NCI-H1417 treated with DMSO at 0.1 percent for 48 hours (cell line): Measurements from ENCODE around the gene INTS6.

ENCODE experiments used
- DNase-seq: peaks from one replicate; lab custom pipeline; 2025; lab: John Stamatoyannopoulos, UW

Gene INTS6, protein sequence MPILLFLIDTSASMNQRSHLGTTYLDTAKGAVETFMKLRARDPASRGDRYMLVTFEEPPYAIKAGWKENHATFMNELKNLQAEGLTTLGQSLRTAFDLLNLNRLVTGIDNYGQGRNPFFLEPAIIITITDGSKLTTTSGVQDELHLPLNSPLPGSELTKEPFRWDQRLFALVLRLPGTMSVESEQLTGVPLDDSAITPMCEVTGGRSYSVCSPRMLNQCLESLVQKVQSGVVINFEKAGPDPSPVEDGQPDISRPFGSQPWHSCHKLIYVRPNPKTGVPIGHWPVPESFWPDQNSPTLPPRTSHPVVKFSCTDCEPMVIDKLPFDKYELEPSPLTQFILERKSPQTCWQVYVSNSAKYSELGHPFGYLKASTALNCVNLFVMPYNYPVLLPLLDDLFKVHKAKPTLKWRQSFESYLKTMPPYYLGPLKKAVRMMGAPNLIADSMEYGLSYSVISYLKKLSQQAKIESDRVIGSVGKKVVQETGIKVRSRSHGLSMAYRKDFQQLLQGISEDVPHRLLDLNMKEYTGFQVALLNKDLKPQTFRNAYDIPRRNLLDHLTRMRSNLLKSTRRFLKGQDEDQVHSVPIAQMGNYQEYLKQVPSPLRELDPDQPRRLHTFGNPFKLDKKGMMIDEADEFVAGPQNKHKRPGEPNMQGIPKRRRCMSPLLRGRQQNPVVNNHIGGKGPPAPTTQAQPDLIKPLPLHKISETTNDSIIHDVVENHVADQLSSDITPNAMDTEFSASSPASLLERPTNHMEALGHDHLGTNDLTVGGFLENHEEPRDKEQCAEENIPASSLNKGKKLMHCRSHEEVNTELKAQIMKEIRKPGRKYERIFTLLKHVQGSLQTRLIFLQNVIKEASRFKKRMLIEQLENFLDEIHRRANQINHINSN

DNA sequence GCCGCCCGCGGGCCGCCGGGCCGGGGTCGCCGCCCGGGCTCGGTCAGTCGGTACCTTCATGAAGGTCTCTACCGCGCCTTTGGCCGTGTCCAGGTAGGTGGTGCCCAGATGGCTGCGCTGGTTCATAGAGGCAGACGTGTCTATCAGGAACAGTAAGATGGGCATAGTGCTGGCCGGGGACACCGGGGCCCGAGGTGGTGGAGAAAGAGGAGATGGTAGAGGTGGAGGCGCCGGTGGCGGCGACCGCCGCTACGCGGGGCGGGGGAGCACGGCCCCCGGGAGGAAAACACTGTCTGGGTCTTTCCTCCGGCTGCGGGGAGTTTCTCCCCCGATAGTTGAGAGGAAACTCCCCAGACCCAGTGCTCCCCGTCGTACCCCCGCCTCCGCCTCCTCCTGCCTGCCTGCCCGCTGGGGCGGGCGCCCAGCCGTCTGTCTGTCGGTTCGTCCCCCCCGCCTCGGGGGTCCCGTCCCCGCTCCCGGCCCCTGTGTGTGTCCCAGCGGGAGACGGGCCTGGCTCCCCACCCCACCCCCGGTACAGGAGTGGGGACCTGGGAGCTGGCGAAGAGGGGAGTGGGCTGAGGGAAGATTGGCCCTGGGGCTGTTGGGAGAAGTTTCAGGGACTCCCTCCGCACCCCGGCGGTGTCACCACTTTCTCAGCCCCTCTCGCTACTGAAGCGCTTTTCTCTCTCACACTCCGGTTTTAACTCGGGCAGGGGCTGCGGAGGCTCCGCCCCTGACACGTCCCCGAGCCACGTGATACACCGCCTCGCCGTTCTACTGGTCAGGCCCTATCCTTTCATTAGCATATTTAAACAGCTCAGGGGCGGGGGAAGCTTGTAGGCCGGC, at the start of gene INTS6:
TSS of gene INTS6 (minus strand) at position 676 of the 846 bp plus-strand sequence. CDS start at position 165, 511 bp downstream.
- peak; percentile 98 for DNase-seq

DNA sequence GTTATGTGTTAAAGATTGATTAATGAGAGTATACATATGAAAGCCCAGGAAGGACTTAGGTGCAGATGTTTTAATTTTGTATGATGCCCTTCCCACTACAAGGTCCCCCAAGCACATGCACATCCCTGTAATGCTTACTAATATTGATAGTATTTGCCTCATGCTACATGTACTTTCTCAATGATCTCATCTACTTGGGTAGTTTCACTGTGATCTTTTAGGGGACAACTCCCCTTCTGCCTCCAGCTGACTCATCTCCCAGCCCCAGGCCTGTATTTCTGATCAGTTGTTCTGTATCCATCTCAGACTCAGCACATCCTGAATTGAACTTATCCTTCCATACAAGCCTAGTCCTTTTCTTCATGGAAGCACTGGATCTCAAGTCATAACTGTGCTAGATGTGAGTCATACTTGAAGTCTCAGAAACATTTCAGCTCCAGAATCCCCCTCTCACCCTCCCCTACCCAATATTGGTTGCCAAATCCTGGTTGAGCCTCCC, 49.4 kb upstream of the INTS6 start:
- no peak for DNase-seq

DNA sequence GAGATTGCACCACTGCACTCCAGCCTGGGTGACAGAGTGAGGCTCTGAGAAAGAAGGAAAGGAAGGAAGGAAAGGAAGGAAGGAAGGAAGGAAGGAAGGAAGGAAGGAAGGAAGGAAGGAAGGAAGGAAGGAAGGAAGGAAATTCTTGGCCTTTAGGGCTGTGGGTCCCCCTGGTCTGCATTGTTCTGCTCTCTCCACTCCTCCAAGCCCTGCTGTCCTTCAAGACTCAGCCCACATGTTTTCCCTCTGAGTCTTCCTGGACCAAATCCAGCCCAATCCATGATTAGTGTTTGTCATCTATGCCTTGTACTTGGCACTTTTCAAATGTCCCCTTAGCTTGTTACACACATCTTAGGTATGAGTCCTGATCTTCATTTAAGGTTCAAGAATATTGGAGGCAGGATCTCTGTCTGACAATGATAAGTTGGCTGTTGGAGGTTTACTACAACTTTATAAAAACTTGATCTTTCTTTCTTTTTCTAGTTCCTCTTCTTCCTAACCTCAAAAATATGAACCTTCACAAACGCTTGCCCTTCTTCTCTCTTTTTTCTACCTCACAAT, 48.8 kb upstream of the INTS6 start:
- no peak for DNase-seq

DNA sequence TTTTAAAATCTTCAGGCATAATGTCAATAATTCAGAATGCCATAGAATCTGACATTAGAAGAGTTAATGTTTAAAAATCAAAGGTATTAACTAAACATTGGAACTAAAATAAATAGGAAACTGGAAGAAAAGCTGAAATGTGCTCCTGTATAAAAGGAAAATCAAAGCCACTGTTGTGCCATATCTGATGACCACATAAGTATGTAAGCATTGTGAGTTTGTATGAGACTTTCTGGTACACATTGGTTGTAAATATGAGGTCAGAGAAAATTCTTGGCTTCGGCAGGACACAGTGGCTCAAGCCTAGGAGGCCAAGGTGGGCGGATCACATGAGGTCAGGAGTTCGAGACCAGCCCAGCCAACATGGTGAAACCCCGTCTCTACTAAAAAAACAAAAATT, 48.3 kb upstream of the INTS6 start:
- DNase-seq = no peak

DNA sequence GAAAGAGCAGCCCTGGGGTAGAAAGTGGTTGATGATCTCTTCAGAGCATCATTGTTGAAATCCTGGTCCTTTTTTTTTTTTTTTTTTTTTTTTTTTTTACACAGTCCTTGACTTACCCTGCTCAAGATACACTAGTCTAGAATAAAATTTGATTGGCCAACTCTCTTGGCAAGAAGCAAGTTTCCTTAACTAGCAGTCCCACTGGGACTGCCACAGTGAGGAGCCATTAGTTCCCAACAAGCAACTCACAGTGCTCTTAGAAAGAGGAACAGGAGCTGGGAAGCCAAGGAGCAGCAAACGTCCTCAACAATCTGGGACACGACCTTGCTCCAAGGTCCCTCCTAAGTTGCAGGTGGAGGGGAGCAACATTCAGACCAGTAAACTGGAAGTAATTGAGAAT, 47.9 kb upstream of the INTS6 start:
- no peak for DNase-seq

DNA sequence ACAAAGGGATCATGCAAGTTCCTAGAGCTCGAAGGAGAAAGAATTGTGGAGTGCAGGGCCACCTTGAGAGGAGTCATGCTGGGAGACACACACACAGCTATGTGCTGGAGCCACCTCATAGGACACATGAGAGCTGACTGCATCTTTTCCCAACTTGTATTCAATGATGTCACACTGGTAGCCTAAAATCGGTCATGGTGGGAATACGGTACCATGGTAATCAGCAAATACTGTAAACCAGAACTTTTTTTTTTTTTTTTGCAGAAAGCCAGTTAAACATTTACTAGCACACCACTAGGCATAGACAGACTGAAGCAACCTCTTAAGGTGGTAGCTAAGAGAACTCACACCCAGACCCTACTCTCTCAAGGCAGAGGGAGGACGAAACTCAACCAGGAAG, 47.0 kb upstream of the INTS6 start:
- DNase-seq = no peak

DNA sequence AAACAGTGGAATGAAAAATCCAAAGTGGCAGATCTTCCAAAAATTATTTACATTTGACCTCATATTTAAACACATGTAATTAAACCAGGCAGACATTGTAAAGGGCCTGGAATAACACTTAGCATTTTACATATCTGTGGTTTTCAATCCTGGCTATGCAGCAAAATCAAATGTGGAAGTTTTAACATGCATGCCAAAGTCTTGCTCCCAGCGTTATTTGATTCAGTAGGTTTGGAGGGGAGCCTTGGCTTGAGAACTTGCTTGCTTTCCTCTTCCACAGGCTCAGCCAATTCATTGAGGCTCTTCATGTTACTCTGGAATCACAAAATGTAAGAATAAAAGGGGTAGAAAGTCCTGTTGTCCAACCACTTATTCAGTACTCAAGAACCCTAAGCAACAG, 42.5 kb upstream of the INTS6 start:
- no peak for DNase-seq

DNA sequence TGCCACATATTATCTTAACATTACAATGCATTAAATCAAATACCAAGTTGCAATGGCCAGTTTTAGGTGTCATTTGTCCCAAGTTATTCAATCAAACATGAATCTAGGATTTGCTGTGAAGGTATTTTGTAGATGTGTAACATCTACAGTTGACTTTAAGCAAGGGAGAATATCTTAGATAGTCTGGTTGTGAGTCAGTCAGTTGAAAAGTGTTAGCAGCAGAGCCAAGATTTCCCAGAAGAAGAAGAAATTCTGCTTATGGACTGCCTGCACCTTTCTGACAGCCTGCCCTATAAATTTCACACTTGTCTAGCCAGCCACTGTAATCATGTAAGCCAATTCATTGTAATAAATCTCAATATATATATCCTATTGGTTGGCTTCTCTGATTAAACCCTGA, 41.3 kb upstream of the INTS6 start:
- no peak for DNase-seq

DNA sequence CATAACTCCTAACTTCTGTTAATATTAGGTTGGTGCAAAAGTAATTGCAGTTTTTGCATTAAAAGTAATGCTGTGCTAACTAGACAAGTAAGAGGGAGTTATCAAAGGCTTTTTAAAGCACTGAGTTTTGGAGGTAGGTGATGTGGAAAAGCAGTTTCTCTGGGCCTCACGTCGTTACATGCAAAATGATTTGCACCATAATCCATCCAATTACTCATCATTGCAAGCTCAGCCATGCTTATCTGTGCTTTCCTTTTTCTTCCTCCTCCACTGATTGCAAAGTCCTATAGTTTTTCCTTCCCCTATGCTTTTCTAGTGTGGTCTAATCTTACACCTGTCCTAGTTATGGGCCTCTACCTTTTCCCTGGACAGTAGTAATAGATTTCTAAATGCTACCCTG, 35.4 kb upstream of the INTS6 start:
- no peak for DNase-seq

DNA sequence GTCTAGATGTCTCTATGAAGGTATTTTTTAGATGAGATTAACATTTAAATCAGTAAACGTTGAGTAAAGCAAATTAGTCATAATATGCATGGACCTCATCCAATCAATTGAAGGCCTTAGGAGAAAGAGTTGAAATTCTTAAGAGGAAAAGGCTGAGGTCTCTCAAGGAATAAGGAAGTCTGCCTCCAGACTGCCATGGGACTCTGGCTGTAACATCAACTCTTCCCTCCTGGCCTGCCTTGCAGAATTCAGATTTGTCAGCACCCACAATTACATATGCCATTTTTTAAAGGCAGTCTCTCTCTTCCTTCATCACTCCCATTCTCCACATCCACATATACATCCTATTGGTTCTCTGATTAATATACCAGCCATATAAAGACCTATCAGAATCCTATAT, 28.8 kb upstream of the INTS6 start:
- no peak for DNase-seq

DNA sequence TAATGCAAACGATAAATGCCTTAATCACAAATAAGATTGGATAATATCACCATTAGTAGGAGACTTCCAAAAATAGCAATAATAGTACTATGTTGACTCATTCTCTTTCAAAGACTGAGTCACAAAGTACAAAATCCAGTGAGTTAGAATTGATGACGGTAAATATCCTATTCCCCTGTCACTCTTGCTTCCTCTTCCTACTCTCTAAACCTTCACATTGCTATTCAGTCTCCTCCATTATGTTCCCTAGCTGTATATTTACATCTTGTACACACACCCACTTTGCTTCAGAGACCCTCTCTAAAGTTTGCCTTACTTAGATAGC, 26.3 kb upstream of the INTS6 start:
- no peak for DNase-seq

DNA sequence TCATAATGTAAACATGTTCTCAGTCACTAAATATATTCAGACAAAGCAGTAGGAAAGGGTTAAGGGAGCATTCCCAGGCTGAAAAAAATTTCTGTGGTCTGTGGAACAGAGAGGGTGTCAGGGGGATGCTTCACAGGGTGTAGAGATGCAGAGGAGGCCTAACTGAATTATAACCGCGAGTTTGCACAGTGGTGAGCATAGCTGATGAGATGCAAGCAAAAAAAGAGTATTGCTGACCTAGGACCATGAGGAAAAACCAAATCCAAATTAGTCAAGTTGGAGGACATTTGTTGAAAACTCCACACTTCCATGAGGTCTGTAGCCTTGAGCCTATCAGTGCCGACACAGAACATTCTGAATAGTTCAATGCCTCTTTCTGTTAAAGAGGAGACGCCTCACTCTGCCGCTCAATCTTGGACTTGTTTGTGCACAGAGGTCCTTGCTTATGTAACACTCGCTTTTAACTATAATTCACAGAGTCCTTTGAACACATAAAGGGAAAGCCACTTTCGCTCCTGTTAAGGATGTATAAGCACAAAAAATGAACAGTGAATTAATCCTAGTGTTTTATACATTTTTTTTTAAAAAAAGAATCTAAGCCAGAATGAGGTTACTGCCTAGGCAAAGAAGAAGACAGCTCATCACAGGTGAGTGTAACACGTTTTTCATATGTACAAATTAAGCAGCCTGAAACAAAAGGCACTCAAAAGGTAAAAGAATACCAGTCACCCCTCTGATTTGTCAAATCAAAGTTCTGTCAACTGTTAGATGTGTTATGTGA, 25.8 kb upstream of the INTS6 start:
- no peak for DNase-seq

DNA sequence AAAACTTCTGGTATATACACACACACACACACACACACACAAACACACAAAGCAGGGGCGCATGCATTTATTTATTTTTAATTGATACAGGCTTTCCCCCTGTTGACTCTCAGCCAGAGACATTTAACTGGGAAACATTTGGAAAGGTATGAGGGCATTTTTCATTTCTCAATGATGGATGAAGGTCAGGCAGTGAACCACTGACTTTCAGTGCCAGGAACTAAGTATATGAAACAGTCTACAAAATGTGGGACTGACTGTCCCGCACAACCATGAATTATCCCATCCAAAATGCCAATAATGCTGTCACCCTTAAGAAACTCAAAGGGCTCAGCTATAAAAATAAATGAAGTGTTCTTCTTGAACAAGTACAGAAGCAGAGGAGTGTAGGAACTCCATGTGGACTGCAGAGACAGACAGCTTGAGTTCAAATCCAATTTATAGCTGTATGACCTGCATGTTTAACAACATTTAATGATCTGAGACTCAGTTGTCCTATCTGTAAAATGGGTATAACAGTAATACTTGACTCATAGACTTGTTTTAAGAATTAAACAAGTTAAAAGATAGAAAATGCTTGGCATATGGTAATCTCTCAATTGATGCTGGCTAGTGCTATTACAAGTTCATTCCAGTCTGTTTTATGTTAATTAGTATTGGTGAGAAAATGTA, 25.0 kb upstream of the INTS6 start:
- DNase-seq = no peak

DNA sequence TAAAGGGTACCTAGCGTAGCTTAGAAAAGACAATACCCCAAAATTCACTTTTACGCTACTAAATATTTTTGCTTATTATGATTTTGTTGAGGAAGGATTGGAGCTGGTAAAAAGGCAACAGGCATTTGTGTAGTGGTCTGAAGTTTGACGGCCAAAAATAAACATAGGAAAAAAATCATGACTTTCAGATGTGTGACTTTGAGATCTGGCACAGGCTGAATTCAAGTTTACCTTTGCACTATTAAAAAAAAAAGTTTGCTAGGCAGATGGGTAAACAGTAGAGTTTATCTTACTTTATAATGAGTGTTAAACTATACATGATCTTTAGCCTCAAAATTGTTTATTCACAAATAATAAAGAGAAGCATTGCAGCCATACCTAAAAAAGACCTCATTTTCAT, 24.3 kb upstream of the INTS6 start:
- no peak for DNase-seq

DNA sequence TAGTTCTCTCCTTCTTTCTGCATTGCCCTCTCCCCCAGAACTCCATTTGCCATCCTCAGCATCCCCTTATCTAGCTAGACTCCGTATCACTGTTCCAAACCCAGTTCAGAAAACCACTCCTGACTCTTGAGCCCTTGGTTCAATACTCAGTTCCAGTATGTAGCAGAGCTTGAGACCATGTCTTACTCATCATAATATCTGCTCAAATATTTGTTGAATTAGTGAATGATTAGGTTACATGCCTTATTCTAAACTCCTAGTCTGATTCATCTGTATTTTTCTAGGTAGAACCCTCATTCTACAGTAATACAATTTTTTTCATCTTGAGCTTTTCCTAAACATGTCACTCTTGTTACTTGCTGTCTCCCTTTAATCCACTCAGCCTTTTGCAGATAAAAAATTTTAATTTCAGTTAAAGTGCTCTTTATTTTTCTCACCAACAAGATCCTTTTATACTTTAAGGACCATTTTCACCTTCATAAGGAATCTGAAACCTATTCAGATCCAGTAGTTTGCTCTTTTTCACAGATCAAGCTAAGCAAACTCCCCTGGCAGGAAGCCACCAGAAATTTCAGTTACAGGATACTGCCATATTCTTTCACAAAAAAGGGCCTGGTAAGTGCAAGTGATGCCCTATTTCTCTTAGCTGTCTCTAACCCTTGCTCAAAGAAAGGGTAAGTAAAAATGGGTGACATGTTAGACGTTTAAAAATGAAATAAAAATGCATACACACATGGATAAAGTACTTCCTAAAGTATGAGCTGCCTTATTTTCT, 23.1 kb upstream of the INTS6 start:
- no peak for DNase-seq

DNA sequence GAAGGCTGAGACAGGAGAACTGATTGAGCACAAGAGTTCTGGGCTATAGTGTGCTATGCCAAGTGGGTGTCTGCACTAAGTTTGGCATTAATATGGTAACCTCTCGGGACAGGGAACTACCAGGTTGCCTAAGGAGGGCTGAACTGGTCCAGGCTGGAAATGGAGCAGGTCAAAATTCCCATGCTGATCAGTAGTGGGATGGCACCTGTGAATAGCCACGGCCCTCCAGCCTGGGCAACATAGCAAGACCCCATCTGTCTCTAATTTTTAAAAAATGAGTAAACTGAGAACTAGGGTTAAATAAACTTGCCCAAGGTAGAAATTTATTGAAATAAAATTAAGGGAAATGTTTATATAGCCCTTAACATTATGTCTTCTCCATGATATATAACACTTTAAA, 17.0 kb upstream of the INTS6 start:
- DNase-seq = no peak

DNA sequence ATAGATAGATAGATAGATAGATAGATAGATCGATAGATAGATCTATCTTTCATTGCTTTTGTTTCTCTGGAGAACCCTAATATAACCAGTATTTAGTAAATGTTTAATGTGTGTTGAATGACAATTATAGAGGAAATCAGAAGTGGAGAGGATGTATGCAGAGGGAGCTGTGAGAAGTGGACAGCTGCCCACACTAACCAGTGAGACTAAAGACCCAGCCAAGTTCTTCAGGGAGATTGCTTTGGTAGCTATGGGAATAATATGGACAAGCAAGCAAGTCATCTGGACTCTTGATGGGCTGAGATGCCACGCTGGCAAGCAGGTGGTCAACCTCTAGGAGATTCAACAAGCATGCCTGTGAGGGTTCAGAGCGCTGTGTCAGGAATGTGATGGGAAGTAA, 14.9 kb upstream of the INTS6 start:
- no peak for DNase-seq

DNA sequence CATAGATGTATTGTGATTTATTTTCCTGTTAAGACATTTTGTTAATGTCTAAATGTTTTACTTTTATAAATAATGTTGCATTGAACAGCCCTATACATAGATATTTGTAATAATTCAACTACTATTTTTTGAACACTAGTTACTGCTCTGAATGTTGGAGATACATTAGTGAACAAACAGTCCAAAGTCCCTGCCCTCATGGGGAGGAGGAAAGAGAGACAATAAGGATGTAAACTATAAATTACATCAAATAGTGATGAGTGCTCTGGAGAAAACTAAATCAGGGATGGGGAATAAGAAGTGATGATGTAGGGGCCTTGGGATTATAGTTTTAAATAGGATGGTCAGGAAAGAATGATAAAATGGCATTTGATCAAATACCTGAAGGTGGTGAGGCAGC, 12.3 kb upstream of the INTS6 start:
- DNase-seq = no peak

DNA sequence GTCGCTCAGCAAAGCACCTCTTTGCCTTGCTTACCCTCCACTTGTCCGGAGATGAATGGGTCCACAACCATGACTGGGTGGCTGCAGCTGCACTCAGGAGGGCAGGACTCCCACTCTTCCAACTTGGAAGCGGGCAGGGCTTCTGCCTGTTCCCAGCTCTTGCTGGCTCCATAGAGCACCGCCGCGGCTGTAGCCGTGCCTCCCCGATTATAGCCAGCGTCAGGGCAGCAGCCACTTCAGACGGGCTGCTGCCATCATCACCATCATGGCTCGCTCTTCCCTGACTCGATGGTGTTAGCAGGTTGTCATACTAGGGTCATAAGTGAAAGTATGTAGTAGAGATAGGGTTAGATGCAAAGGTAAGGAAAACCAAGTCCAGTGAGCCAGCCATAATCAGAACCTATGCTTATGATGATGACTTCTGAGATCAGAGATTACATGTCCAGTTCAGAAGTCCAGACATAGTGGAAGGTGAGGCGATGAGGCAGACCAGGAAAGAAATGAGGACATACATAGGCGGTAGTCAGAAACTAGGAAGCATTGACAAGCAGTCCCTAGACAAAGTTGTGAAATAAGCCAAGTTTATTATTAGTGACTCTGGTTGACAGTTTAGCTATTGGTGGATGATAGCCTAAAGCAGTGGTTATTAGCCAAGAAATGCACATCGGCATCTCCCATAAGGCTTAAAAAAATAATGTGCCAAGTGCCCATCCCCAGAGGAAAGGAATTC, 4.4 kb upstream of the INTS6 start:
- DNase-seq = no peak
